Activated CD8-positive, alpha-beta memory T cell treated with anti-CD3 and anti-CD28 coated beads, Interleukin-2, amount 10 ng/mL, durations not matched to agents 7 days and 5 days (primary cell): ENCODE results near the gene PCDHGB6. TPM values are rescaled to one million over a fixed set of nuclear protein-coding genes. Genes with fewer than 3 reads are reported as not detected.

Experiments
- ATAC-seq: fragments of 150-1000 bp; cut with Tn5 transposase; one replicate; pipeline ENCODE4 v1.10.0; 2021; ENCODE audit warnings: moderate library complexity
- CTCF ChIA-PET: fragments of 350-600 bp; sonication (Branson Sonifier 250); formaldehyde crosslinking; loops from one replicate; lab custom pipeline; 2021; ENCODE audit warnings: antibody characterized with exemption; lab: Charles Lee
- DNase-seq: peaks from one replicate; pipeline ENCODE4 v3.0.0-alpha.2; 2020
- H3K27ac Mint-ChIP-seq: one replicate; pipeline ENCODE4 v1.8.0; 2021; ENCODE audit warnings: mild to moderate bottlenecking, mixed read lengths
- H3K27me3 Mint-ChIP-seq: one replicate; pipeline ENCODE4 v1.8.0; 2021; ENCODE audit warnings: mixed read lengths
- H3K36me3 Mint-ChIP-seq: one replicate; pipeline ENCODE4 v1.8.0; 2021; ENCODE audit warnings: mild to moderate bottlenecking, mixed read lengths
- H3K4me1 Mint-ChIP-seq: one replicate; pipeline ENCODE4 v1.8.0; 2021; ENCODE audit warnings: mixed read lengths
- H3K4me3 Mint-ChIP-seq: one replicate; pipeline ENCODE4 v1.8.0; 2021; ENCODE audit warnings: mild to moderate bottlenecking, moderate library complexity, mixed read lengths
- H3K9me3 Mint-ChIP-seq: one replicate; pipeline ENCODE4 v1.8.0; 2022; ENCODE audit warnings: low read depth, mixed read lengths
- total RNA-seq, 2 experiments: library from RNA; stranded (reverse); gene quantifications; one replicate each; pipeline ENCODE4 v1.2.3, GENCODE V29; 2021

Gene PCDHGB6
- total RNA-seq, 2 experiments from 2014 or later = not detected

GRCh38 chr5:141437221-141437620, 29.4 kb downstream of the PCDHGB6 start:
- Mint-ChIP-seq H3K27me3 (peaks cover 18% of the 10 kb centered on the region), H3K36me3 (peaks cover 3% of the 10 kb centered on the region), H3K4me3 (no peak overlapping the region), H3K27ac (no peak overlapping the region), H3K4me1 (no peaks in the 10 kb centered on the region), H3K9me3 (peaks cover 3% of the 10 kb centered on the region)
- DNase-seq (no peak), ATAC-seq (no peak)
- CTCF ChIA-PET = interaction anchor here (0.7 to 1.5 kb wide), 4 partner anchors 20 to 127 kb away, joined by 3 to 4 read pairs (median 3); partner anchors contain the start of gene PCDHGB7

DNA sequence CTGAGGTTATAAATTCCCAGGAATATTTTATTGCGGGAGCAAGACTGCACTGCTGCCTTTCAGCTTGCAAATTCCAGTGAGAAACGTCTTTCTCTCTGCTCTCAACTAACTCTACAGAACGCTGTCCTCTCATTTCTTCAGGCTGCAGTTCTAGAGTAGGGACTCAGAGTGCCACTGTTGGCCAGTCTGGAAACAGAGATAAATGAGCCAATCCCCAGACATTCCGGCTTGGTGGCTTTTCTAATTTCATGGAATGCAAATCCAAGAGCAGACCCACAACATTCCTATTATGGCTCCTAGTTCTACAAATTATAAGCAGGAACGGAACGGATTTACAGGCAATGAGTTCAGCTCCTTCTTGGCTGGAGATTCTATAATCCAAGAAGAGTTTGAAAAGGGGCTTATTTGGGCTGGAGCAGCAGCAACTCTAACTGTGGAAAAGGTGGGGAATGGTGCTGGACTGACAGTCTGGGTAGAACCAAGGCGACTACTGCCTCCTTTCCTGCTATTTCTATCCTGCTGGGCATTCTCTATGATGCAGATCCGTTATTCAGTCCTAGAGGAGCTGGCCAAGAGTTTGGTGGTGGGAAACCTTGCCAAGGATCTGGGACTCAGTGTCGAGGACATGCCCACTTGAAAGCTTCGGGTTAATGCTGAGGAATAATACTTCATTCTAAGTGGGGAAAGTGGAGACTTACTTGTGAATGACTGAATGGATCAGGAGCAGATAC, 31.8 kb downstream of the PCDHGB6 start:
- Mint-ChIP-seq H3K36me3 (no peaks in the 10 kb centered on the region), H3K4me1 (no peaks in the 10 kb centered on the region), H3K27ac (no peak overlapping the region), H3K9me3 (no peaks in the 10 kb centered on the region), H3K27me3 (peaks cover 6% of the 10 kb centered on the region), H3K4me3 (no peak overlapping the region)
- CTCF ChIA-PET = no interaction called here
- DNase-seq = no peak
- no peak for ATAC-seq

- no peak for DNase-seq
- no peak overlapping the region for H3K4me3 Mint-ChIP-seq
- H3K36me3 Mint-ChIP-seq = no peaks in the 10 kb centered on the region
- CTCF ChIA-PET = no interaction called here
- no peaks in the 10 kb centered on the region for H3K4me1 Mint-ChIP-seq
- H3K9me3 Mint-ChIP-seq = no peaks in the 10 kb centered on the region
- peaks cover 6% of the 10 kb centered on the region for H3K27me3 Mint-ChIP-seq
- no peak overlapping the region for H3K27ac Mint-ChIP-seq
- ATAC-seq = no peak
These were observed 32.5 kb downstream of the PCDHGB6 start for GRCh38 chr5:141440341-141440740.

GRCh38 chr5:141441571-141442170, 33.9 kb downstream of the PCDHGB6 start:
- DNase-seq = no peak
- Mint-ChIP-seq H3K36me3 (no peaks in the 10 kb centered on the region), H3K27me3 (peaks cover 5% of the 10 kb centered on the region), H3K27ac (no peak overlapping the region), H3K4me1 (no peaks in the 10 kb centered on the region), H3K4me3 (no peak overlapping the region), H3K9me3 (no peaks in the 10 kb centered on the region)
- CTCF ChIA-PET = no interaction called here
- ATAC-seq = no peak

Other genes starting within 250 kb of the PCDHGB6 start
- not detected for gene PCDHB7, start 235.4 kb upstream of the PCDHGB6 start, total RNA-seq
- not detected for gene PCDHB8, start 230.2 kb upstream of the PCDHGB6 start, total RNA-seq
- gene PCDHB16, start 225.6 kb upstream of the PCDHGB6 start, total RNA-seq = not detected
- not detected for gene PCDHB9, start 220.9 kb upstream of the PCDHGB6 start, total RNA-seq
- gene PCDHB10, start 215.7 kb upstream of the PCDHGB6 start, total RNA-seq = not detected
- not detected for gene PCDHB11, start 208.4 kb upstream of the PCDHGB6 start, total RNA-seq
- not detected for gene PCDHB12, start 199.3 kb upstream of the PCDHGB6 start, total RNA-seq
- gene PCDHB13, start 194.1 kb upstream of the PCDHGB6 start, total RNA-seq = not detected
- not detected for gene PCDHB14, start 184.7 kb upstream of the PCDHGB6 start, total RNA-seq
- gene PCDHB15, start 162.6 kb upstream of the PCDHGB6 start, total RNA-seq = not detected
- gene SLC25A2, start 104.0 kb upstream of the PCDHGB6 start, total RNA-seq = 1 to 10 TPM in 1 of 2 experiments, under 1 TPM in 1; 0.56 to 1.1 TPM
- gene TAF7, start 87.2 kb upstream of the PCDHGB6 start, total RNA-seq = 10 to 100 TPM; 57.3 to 64.6 TPM
- not detected for gene PCDHGA1, start 77.5 kb upstream of the PCDHGB6 start, total RNA-seq
- not detected for gene PCDHGA2, start 69.3 kb upstream of the PCDHGB6 start, total RNA-seq
- gene PCDHGA3, start 64.2 kb upstream of the PCDHGB6 start, total RNA-seq = under 1 TPM in 1 of 2 experiments, not detected in 1; 0.15 TPM
- not detected for gene PCDHGB1, start 57.9 kb upstream of the PCDHGB6 start, total RNA-seq
- under 1 TPM in 1 of 2 experiments, not detected in 1; 0.20 TPM for gene PCDHGA4, start 53.0 kb upstream of the PCDHGB6 start, total RNA-seq
- under 1 TPM; 0.12 to 0.67 TPM for gene PCDHGB2, start 48.0 kb upstream of the PCDHGB6 start, total RNA-seq
- gene PCDHGA5, start 43.9 kb upstream of the PCDHGB6 start, total RNA-seq = under 1 TPM; 0.09 to 0.12 TPM
- under 1 TPM; 0.09 to 0.41 TPM for gene PCDHGB3, start 37.8 kb upstream of the PCDHGB6 start, total RNA-seq
- under 1 TPM; 0.16 to 0.20 TPM for gene PCDHGA6, start 34.1 kb upstream of the PCDHGB6 start, total RNA-seq
- under 1 TPM in 1 of 2 experiments, not detected in 1; 0.07 TPM for gene PCDHGA7, start 25.3 kb upstream of the PCDHGB6 start, total RNA-seq
- gene PCDHGB4, start 20.3 kb upstream of the PCDHGB6 start, total RNA-seq = under 1 TPM; 0.07 to 0.09 TPM
- gene PCDHGA8, start 15.4 kb upstream of the PCDHGB6 start, total RNA-seq = not detected
- not detected for gene PCDHGB5, start 10.1 kb upstream of the PCDHGB6 start, total RNA-seq
- gene PCDHGA9, start 5.2 kb upstream of the PCDHGB6 start, total RNA-seq = not detected
- not detected for gene PCDHGA10, start 5.0 kb downstream of the PCDHGB6 start, total RNA-seq
- gene PCDHGB7, start 9.7 kb downstream of the PCDHGB6 start, total RNA-seq = not detected
- not detected for gene PCDHGA11, start 13.0 kb downstream of the PCDHGB6 start, total RNA-seq
- gene PCDHGA12, start 22.5 kb downstream of the PCDHGB6 start, total RNA-seq = under 1 TPM in 1 of 2 experiments, not detected in 1; 0.07 TPM
- gene PCDHGC3, start 67.9 kb downstream of the PCDHGB6 start, total RNA-seq = not detected
- not detected for gene PCDHGC4, start 77.0 kb downstream of the PCDHGB6 start, total RNA-seq
- gene PCDHGC5, start 81.1 kb downstream of the PCDHGB6 start, total RNA-seq = not detected
- gene DIAPH1, start 211.0 kb downstream of the PCDHGB6 start, total RNA-seq = 100 to 1,000 TPM; 284 to 295 TPM
- 10 to 100 TPM; 87.1 to 90.0 TPM for gene HDAC3, start 228.8 kb downstream of the PCDHGB6 start, total RNA-seq
- 10 to 100 TPM; 28.0 to 35.8 TPM for gene RELL2, start 229.0 kb downstream of the PCDHGB6 start, total RNA-seq
- gene FCHSD1, start 243.4 kb downstream of the PCDHGB6 start, total RNA-seq = 10 to 100 TPM; 46.5 to 64.1 TPM